NB4 (cell line): ENCODE data around the gene ZNF577.
"Not testable (repeated sequence)": the region's sequence is repeated elsewhere in the genome, so short reads cannot be mapped to it uniquely, and the experiment has no call there.

Experiments used
- DNase-seq: peaks from one replicate; pipeline ENCODE4 v3.0.0; 2010; ENCODE audit warnings: low read depth
- H3K4me3 ChIP-seq: one replicate; pipeline ENCODE4 v1.5.1; 2011; ENCODE audit warnings: mild to moderate bottlenecking, low read depth, low read length, moderate library complexity
- MYC ChIP-seq: IDR thresholded peaks from 2 replicates; pipeline ENCODE4 v1.6.1; 2011; ENCODE audit warnings: low read depth, low read length
- POLR2A ChIP-seq: IDR thresholded peaks from 2 replicates; pipeline ENCODE4 v1.6.1; 2011; ENCODE audit warnings: mild to moderate bottlenecking; ENCODE audit not compliant: insufficient read length; ENCODE audit errors: extremely low read depth
- TF ChIP-seq, protein P1 (sequence below): IDR thresholded peaks from 2 replicates; pipeline ENCODE4 v1.6.1; 2011; ENCODE audit warnings: low read depth, low read length
- TF ChIP-seq, protein P2 (sequence below): IDR thresholded peaks from one replicate; pipeline ENCODE4 v1.5.1; 2012; ENCODE audit warnings: low read depth, low read length

ZNF577 gene

DNA sequence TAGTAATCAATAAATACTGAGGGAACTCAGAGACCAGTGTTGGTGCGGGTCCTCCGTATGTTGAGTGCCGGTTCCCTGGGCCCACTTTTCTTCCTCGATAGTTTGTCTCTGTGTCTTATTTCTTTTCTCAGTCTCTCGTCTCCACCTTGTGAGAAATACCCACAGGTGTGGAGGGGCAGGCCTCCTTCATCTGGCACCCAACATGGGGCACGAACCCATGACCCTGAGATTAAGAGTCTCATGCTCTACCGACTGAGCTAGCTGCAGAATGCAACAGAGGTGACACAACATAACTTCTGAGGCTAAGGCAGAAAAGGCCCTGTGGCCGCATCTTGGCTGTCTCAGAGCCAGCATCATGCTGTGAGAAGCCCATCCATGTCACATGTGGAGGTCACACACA is 34.2 kb upstream of the ZNF577 start:
- no peak for DNase-seq
- TF ChIP-seq MYC (no peak), POLR2A (no peak)
- TF ChIP-seq, protein P1, sequence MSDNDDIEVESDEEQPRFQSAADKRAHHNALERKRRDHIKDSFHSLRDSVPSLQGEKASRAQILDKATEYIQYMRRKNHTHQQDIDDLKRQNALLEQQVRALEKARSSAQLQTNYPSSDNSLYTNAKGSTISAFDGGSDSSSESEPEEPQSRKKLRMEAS = no peak
- TF ChIP-seq, protein P2, sequence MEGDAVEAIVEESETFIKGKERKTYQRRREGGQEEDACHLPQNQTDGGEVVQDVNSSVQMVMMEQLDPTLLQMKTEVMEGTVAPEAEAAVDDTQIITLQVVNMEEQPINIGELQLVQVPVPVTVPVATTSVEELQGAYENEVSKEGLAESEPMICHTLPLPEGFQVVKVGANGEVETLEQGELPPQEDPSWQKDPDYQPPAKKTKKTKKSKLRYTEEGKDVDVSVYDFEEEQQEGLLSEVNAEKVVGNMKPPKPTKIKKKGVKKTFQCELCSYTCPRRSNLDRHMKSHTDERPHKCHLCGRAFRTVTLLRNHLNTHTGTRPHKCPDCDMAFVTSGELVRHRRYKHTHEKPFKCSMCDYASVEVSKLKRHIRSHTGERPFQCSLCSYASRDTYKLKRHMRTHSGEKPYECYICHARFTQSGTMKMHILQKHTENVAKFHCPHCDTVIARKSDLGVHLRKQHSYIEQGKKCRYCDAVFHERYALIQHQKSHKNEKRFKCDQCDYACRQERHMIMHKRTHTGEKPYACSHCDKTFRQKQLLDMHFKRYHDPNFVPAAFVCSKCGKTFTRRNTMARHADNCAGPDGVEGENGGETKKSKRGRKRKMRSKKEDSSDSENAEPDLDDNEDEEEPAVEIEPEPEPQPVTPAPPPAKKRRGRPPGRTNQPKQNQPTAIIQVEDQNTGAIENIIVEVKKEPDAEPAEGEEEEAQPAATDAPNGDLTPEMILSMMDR = no peak
- H3K4me3 ChIP-seq = no peak overlapping the region

DNA sequence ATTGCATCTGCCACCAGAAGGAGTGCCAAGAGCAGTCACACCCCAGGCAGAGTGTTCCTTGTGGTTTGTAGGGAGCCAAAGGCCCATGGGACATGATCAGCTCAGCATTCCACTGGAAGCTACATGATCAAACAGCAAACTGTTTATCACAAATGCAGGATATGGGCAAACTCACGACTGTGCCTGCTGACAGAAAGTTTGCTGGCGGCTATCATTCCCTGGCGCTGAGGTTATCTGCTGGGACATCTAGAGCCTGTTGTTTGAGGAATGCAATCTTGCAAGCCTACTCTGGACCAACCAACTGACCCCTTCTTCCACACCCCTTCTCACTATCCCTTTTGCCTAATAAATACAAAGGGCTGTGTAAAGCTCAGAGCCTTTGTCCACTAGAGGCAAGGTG is 31.9 kb upstream of the ZNF577 start:
- TF ChIP-seq POLR2A (no peak), MYC (no peak)
- TF ChIP-seq, protein P2 = no peak
- DNase-seq = no peak
- H3K4me3 ChIP-seq = no peak overlapping the region

DNA sequence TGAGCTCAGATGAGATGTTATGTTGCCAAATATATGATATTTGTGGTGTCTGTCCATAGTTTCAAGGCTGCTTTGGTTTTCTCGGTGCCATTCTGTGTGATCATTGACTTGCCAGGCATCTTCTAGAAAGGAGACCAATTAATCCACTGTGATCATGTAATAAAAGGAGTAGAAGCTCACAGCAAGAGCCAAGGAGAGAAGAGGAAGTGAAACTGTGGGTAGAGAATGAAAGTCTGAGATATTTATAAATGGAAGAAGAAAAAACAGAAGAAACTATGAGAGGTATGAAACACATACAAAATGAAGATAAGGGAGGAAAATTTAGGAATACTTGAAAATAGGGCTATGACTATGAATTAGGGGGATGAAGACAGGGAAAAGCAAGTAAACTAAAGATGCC is 28.4 kb upstream of the ZNF577 start:
- peak; percentile 22 for DNase-seq
- TF ChIP-seq POLR2A = no peak
- TF ChIP-seq, protein P1 = no peak
- no peak for TF ChIP-seq MYC
- TF ChIP-seq, protein P2 = no peak
- no peak overlapping the region for H3K4me3 ChIP-seq

DNA sequence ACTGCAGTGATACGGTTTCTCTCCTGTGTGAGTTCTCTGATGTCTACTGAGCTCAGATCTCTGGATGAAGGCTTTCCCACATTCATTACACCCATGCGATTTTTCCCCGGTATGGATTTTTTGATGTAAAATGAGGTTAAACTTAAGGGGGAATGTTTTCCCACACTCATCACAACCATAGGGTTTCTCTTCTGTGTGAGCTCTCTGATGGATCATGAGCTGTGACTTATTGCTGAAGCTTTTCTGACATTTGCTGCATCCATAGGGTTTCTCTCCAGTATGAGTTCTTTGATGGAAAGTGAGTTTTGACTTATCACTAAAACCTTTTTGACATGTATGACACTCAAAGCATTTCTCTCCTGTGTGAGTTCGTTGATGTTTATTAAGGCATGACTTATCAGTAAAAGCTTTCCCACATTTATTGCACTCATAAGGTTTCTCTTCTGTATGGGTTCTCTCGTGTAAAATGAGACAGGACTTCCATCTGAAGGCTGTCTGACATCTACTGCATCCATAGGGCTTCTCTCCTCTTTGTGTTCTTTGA is 27.6 kb upstream of the ZNF577 start:
- no peak for TF ChIP-seq MYC
- no peak for TF ChIP-seq POLR2A
- TF ChIP-seq, protein P1 = no peak
- TF ChIP-seq, protein P2 = no peak
- no peak for DNase-seq
- H3K4me3 ChIP-seq = no peak overlapping the region

DNA sequence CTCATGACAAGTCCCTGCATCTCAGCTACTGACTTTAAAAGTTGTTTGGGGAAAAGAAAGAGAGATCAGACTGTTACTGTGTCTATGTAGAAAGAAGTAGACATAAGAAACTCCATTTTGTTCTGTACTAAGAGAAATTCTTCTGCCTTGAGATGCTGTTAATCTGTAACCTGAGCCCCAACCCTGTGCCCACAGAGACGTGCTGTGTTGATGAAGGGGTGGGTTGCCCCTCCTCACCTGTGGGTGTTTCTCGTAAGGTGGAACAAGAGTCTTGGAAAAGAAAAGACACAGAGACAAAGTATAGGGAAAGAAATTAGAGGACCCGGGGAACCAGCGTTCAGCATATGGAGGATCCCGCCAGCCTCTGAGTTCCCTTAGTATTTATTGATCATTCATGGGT is 20.2 kb upstream of the ZNF577 start:
- not testable (repeated sequence) for H3K4me3 ChIP-seq, DNase-seq

DNA sequence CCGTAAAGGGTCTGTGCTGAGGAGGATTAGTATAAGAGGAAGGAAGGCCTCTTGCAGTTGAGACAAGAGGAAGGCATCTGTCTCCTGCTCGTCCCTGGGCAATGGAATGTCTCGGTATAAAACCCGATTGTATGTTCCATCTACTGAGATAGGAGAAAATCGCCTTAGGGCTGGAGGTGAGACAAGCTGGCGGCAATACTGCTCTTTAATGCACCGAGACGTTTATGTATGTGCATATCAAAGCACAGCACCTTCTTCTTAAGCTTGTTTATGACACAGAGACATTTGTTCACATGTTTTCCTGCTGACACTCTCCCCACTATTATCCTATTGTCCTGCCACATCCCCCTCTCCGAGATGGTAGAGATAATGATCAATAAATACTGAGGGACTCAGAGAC is 18.4 kb upstream of the ZNF577 start:
- not testable (repeated sequence) for DNase-seq, H3K4me3 ChIP-seq

DNA sequence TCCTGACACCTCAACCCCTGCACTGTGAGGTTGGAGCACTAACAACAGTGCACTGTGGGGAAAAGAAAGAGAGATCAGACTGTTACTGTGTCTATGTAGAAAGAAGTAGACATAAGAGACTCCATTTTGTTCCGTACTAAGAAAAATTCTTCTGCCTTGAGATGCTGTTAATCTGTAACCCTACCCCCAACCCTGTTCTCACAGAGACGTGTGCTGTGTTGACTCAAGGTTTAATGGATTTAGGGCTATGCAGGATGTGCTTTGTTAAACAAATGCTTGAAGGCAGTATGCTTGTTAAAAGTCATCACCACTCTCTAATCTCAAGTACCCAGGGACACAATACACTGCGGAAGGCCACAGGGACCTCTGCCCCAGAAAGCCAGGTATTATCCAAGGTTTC is 17.9 kb upstream of the ZNF577 start:
- not testable (repeated sequence) for H3K4me3 ChIP-seq, DNase-seq

DNA sequence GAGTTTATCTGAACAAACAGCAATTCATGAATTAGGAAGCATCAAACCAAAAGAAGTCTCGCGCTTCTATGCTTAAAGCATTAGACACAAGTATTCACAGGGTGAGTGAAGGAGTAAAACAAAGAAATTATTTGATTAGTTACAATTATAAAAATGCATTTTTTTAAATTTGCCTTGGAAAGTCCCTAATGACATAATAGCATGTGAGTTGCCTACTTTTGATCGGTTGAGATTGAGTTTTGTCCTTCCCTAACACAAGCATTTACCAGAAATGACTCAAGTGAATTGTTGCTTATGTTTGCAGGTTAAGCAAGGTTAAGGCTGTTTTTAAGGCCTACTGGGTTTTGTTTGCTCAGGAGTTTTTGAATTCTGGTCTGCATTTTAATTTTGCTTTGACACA is 17.5 kb upstream of the ZNF577 start:
- peak overlapping the region; percentile 92 for H3K4me3 ChIP-seq
- TF ChIP-seq, protein P1 = no peak
- DNase-seq = no peak
